HepG2 (cell line): ENCODE data around the gene EIF3L. TPM values are rescaled to one million over a fixed set of nuclear protein-coding genes. Genes with fewer than 3 reads are reported as not detected.

ENCODE experiments used
- ARNTL ChIP-seq: sonication (generic); formaldehyde crosslinking; IDR thresholded peaks from 2 replicates; pipeline ENCODE4 v1.4.0; 2020; ENCODE audit warnings: mild to moderate bottlenecking, missing genetic modification reagents
- BRCA1 ChIP-seq: sonication (generic); formaldehyde crosslinking; IDR thresholded peaks from 2 replicates; pipeline ENCODE4 v1.4.0; 2020; ENCODE audit warnings: missing genetic modification reagents
- HCFC1 ChIP-seq: fragments of 150-350 bp; IDR thresholded peaks from 2 replicates; pipeline ENCODE4 v1.6.1; 2014; ENCODE audit warnings: low read depth, low read length
- HNRNPH1 ChIP-seq: fragments of 200-400 bp; formaldehyde crosslinking; optimal IDR thresholded peaks from 2 replicates; pipeline ENCODE3; 2017; ENCODE audit warnings: mild to moderate bottlenecking, low read depth, low read length
- MBD4 ChIP-seq: IDR thresholded peaks from 2 replicates; pipeline ENCODE4 v1.6.1; 2012; ENCODE audit warnings: low read length, inconsistent platforms, borderline replicate concordance
- MTERF4 ChIP-seq: sonication (generic); formaldehyde crosslinking; IDR thresholded peaks from 2 replicates; pipeline ENCODE4 v1.8.0; 2023; ENCODE audit warnings: mild to moderate bottlenecking, missing genetic modification reagents
- RERE ChIP-seq: IDR thresholded peaks from 2 replicates; pipeline ENCODE4 v1.6.1; 2016; ENCODE audit warnings: low read depth, missing genetic modification reagents, missing compliant biosample characterization
- TBX2 ChIP-seq: sonication (generic); formaldehyde crosslinking; IDR thresholded peaks from 2 replicates; pipeline ENCODE4 v1.5.0; 2020; ENCODE audit warnings: missing genetic modification reagents, mild to moderate bottlenecking, borderline replicate concordance
- TRIM22 ChIP-seq: fragments of 450-650 bp; IDR thresholded peaks from 2 replicates; pipeline ENCODE4 v1.6.1; 2017
- ZHX1 ChIP-seq: sonication (generic); formaldehyde crosslinking; IDR thresholded peaks from 2 replicates; pipeline ENCODE4 v1.8.1; 2022; ENCODE audit warnings: low read depth, mild to moderate bottlenecking, missing genetic modification reagents
- ZNF180 ChIP-seq: sonication (generic); formaldehyde crosslinking; IDR thresholded peaks from 2 replicates; pipeline ENCODE4 v1.4.0; 2020; ENCODE audit warnings: low read depth, missing genetic modification reagents, borderline replicate concordance
- ZNF264 ChIP-seq: sonication (generic); formaldehyde crosslinking; IDR thresholded peaks from 2 replicates; pipeline ENCODE4 v1.4.0; 2020; ENCODE audit warnings: missing genetic modification reagents
- ZNF275 ChIP-seq: sonication (generic); formaldehyde crosslinking; IDR thresholded peaks from 2 replicates; pipeline ENCODE4 v1.8.0; 2022; ENCODE audit warnings: missing genetic modification reagents, mild to moderate bottlenecking, inconsistent platforms, borderline replicate concordance
- ZNF580 ChIP-seq: IDR thresholded peaks from 2 replicates; pipeline ENCODE4 v1.6.1; 2016; ENCODE audit warnings: low read depth, borderline replicate concordance
- ZNF749 ChIP-seq: sonication (generic); formaldehyde crosslinking; IDR thresholded peaks from 2 replicates; pipeline ENCODE4 v1.8.0; 2022; ENCODE audit warnings: mild to moderate bottlenecking, missing genetic modification reagents, moderate library complexity, borderline replicate concordance
- ZSCAN31 ChIP-seq: sonication (generic); formaldehyde crosslinking; IDR thresholded peaks from 2 replicates; pipeline ENCODE4 v1.5.0; 2020; ENCODE audit warnings: low read depth, mild to moderate bottlenecking, missing genetic modification reagents
- polyA plus RNA-seq, 8 experiments: library from polyadenylated mRNA; depleted of rRNA in 3 of 8; stranded (reverse) in 7 of 8; unstranded in 1 of 8; fragments of >200 nt; fragmentation: Illumina TruSeq in 4 of 8; extraction: Trizol in 4 of 8; gene quantifications; 2 replicates each; pipeline versions ENCODE4 v1.2.1 to v1.2.3, GENCODE V29; 2011 to 2016; ENCODE audit warnings: low read depth in 4 of 8, missing spikeins in 1 of 8, mixed read lengths in 1 of 8; ENCODE audit not compliant: insufficient read depth in 1 of 8
- total RNA-seq, 5 experiments: library from RNA; depleted of rRNA; stranded (reverse); fragments of >200 nt; fragmentation: Illumina TruSeq; extraction: Trizol; gene quantifications; 2 replicates each; pipeline ENCODE4 v1.2.3, GENCODE V29; 2016; ENCODE audit warnings: low read depth in 1 of 5

EIF3L gene
- total and polyA plus RNA-seq, 2 of the 13 experiments (the other 11 are each of a cell fraction or from before 2014, with no cell fraction given), result 514 to 793 TPM

GRCh38 chr22:37807410-37808293 lies 41.6 kb upstream of the EIF3L start, which contains the start of gene GCAT (continued):
- TF ChIP-seq HCFC1 (no peak), ZSCAN31 (CRISPR knock-in tag) (peak; percentile 69; the same call in 1 of the 2 replicates), TRIM22 (no peak), MBD4 (no peak), RERE (CRISPR knock-in tag) (no peak), HNRNPH1 (no peak), BRCA1 (no peak), ARNTL (CRISPR knock-in tag) (peak; percentile 55), MTERF4 (CRISPR knock-in tag) (peak; percentile 60; the same call in 1 of the 2 replicates), ZNF580 (CRISPR knock-in tag) (no peak), ZNF749 (CRISPR knock-in tag) (0 out of 2 replicates have a peak, but pooled peaks have one; percentile 18), ZNF180 (CRISPR knock-in tag) (no peak), TBX2 (CRISPR knock-in tag) (peak; percentile 80), ZNF264 (CRISPR knock-in tag) (no peak), ZHX1 (CRISPR knock-in tag) (no peak), ZNF275 (CRISPR knock-in tag) (no peak)
